HTR-8/SVneo (cell line): Measurements from ENCODE around the gene FN3K.

Experiments used
- DNase-seq: peaks from one replicate; pipeline ENCODE4 v3.0.0; 2011; ENCODE audit warnings: low spot score, mixed read lengths; ENCODE audit not compliant: insufficient read length
- FAIRE-seq: peaks from 2 replicates; lab custom pipeline; 2011; peaks lifted over from hg19 to GRCh38; lab: Jason Lieb, UNC

The FN3K gene

DNA sequence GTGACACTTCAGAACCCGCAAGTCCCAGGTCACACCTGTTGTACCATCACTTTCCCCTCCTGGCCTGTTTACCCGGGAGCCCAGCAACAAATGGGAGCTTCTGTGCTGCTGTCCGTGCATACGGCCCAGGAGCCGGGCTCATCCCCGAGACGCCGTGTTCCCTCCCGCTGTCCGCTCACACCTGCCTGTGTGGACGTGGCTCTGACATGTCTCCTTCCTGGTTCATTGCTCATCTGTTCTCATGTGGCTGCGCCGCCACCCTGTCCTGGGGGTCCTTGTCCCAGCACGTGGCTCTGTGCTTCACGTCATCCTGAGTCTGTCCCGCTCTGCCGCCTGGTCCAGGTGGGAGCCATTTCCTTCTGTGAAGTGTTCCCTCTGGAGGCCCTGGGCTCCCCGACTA lies 54.4 kb downstream of the FN3K start:
- DNase-seq = no peak
- FAIRE-seq = no peak

DNA sequence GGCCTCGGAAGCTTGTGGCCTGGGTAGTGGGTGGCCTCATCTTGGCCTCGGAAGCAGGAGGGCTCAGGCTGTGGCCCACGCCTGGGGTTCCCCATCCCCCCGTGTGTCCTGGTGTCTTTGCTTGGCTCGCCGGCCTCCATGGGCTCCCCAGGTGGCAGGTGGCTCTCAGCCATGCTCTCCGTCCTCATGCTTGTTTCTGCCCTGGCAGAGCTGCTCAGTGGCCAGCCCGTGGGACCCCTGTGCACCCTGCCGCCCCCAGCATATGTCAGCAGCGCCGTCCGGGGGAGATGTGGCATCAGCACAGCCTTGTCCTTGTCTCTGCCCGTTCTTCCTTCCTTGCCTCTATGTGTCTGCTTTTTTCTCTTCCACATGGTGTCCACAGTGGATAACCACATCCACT lies 55.0 kb downstream of the FN3K start:
- no peak for FAIRE-seq
- no peak for DNase-seq

DNA sequence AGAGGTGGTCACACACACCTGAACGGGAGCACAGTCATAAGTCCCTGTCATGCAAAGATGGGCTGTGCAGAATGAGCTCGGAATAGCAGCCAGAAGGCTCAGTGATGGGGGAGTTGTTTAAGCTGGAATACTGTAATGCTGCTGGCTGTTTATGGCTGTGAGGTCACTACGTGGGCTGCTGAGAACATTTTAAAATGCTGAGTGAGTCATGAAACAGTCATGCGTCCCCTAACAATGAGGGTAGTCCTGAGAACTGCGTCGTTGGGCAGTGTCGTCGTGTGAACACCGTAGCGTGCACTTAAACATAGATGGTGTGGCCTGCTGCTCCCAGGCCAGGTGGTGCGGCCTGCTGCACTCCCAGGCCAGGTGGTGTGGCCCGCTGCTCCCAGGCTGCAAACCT lies 56.1 kb downstream of the FN3K start:
- DNase-seq = peak; percentile 56
- peak; percentile 81 for FAIRE-seq

DNA sequence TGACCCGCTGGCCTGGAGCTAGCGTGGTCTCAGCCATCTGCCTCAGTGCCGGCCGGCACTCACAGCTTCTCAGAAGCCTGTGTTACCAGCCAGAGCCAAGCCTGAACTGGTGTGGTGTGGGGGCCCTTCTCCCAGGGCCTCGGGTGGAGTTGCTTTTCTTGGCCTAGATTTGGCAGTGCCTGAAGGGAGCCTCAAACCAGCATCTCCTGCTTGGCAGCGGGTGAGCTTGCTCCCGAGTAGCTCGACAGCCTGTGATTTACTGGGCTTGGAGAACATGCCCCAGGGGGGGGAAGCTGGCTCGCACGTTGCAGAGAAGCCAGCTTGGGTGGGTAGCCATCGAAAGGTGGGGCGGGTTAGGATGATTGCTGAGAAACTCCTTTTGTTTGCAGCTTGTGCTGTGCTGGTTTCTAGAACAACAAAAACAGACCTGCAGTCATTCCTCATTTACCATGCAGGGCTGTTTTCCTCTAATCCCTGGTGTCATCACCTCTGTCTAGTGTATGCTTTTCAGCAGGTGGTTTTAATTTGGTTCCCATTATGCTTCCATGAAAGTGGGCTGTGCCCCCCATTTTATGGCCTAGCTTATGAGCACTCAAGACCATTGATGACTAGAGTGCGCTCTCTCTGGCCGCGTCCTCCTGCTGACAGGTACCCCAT lies 58.7 kb downstream of the FN3K start:
- DNase-seq (no peak), FAIRE-seq (no peak)

DNA sequence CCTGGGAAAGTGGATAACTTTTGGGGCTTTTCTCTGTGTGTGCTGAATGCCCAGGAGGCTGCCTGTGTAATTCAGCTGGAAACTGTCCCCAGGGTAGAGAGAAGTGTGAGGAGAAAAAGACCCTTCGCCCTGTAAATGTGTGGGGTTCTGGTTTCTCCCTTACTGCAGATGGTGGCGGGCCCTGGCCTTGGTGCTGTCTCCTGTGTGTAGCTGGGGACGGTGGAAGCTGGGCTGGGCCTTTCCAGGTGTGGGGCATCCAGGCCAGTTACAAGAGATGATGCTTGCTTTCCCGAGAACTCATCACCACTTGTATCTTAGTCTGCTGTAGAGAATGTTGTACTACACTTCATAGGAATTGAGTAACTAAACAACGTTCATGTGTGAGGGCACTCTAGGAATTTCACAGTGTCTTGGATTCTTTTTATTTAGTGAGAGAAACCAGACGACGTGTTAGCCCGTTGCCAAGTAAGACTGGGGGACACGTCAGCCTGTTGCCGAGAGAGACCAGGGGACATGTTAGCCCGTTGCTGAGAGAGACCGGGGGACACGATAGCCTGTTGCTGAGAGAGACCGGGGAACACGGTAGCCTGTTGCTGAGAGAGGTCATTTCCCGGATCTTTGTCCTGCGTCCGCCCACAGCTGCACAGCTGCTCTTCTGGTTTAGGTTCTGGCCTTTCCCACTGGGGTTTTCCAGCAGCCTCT lies 59.5 kb downstream of the FN3K start:
- DNase-seq = no peak
- no peak for FAIRE-seq

DNA sequence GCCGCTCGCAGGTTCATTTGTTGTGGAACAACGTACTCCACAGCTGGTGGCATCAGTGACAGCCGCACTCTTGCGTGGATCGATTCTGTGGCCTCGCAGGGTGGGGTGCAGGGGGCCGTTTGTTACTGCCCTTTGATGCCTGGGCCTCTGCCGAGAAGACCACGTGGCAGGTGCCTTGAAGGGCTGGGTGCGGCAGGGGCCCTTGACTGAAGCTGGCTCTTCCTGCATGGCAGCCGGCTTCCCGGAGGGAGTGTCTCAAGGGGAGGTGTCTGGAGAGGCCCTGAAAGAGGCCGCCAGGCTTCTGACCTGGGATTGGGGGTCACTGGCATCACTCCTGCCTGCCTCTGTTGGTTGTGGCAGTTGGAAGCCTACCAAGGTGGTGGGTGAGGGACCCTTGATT lies 60.2 kb downstream of the FN3K start:
- no peak for DNase-seq
- FAIRE-seq = no peak

DNA sequence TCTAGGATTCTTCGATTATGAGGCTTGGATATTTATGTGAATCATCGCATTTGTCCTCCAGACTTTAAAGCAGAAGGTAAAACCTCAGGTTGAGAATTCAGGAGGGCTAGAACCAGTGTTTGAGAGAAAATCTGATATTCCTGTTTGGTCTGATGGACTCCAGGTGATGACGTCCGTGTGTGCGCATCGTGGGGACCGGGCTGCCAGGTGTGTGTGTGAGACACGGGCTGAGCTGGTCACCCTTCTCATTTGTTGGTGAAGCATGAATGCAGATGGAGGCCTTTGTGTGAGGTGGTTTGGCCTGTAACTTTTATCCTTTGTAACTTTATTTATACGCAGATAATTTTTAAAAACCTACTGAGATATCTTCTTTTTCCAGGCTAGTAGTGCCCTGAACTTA lies 61.6 kb downstream of the FN3K start:
- FAIRE-seq = no peak
- DNase-seq = no peak

DNA sequence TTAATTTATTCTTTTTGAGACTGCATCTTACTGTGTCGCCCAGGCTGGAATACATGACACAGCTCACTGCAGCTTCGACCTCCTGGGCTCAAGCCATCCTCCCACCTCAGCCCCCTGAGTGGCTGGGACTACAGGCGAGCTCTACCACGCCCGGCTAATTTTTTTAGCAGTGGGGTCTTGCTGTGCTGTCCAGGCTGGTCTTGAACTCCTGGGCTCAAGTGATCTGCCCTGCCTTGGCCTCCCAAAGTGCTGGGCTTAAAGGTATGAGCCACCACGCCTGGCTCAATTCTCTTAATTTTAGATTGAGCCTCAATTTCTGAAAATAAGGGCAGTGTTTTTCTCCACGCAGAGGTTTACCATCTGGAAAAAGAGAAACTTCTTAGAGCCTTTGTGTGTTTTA lies 63.3 kb downstream of the FN3K start:
- FAIRE-seq = no peak
- no peak for DNase-seq

DNA sequence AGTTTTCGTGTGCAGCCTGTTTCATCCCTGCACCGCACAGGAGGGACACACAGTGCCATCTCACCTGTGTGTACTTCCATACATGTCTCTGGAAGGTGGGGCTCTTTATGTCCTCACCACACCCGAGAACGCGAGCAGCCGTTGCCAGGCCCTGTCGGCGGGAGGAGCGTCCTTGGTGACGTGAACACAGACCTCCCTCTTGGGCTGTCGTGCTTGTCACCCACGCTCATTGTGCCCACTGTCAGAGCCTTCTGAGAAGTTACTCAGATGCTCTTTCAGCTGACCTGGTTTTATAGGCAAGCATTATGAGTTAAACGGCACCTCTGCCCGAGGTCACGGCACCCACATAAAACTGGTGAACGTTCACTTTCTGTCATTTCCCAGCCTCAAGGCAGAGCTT lies 64.2 kb downstream of the FN3K start:
- DNase-seq (no peak), FAIRE-seq (no peak)
